CD4-positive, alpha-beta T cell treated with Interleukin-4 for 4 hours (primary cell): ENCODE results near the gene DPH1.
"Not testable (repeated sequence)": the region's sequence is repeated elsewhere in the genome, so short reads cannot be mapped to it uniquely, and the experiment has no call there.

Experiments
- DNase-seq: peaks from one replicate; pipeline ENCODE4 v3.0.0-alpha.2; 2020

Gene DPH1

DNA sequence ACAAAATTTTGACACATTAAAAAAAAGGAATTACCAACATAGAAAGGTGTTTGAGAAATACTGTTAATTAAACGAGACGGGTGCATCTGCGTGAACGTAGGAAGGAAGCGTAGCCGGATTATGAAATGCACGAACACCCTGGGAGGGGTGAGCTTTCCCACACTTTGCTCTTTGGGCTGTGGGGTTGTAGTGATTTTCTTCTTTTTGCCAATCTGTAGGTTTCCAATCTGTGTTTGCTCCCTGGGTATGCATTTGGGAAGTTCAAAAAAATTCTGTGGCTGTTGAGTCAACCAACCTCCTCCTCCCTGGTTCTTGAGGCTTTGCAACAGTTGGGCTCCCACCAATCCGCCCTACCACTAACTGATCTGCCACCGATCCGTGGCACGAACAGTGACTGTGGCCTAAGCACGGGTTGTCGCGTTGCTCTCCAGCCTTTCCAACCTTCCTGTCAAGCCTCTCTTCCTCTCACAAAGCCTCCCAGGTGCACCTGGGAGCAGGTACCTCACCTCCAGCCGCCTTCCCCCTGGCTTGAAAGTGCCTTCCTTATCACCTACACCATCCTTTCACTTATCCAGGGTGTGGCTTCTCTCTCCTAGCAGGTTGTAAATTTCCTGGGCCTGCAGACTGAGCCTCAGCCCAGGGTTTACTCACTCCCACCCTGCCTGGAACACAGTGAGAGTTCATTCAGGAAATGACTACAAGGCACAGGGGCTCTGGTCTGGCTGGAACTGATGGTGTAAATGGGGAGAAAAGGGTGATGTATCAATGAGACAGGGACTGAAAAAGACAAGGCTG is 21.4 kb upstream of the DPH1 start:
- DNase-seq, result no peak

DNA sequence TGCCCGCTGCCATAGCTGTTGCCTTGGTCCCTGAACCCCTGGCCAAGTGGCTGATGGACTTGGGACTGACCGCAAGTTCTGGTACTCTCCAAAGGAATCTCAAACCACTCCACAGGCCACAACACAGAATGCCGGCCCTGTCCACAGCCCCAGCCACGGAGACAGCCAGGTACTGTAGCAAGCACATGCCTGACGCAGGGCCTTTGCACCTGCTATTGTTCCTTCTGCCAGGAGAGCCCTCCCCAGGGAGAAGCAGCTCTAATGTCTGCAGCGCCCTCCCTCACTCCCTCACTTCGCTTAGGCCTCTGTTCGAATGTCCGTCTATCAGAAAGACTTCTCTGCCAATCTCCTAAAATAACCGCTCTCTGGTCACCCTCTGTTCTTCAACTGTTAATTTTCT is 20.2 kb upstream of the DPH1 start:
- DNase-seq, result no peak

DNA sequence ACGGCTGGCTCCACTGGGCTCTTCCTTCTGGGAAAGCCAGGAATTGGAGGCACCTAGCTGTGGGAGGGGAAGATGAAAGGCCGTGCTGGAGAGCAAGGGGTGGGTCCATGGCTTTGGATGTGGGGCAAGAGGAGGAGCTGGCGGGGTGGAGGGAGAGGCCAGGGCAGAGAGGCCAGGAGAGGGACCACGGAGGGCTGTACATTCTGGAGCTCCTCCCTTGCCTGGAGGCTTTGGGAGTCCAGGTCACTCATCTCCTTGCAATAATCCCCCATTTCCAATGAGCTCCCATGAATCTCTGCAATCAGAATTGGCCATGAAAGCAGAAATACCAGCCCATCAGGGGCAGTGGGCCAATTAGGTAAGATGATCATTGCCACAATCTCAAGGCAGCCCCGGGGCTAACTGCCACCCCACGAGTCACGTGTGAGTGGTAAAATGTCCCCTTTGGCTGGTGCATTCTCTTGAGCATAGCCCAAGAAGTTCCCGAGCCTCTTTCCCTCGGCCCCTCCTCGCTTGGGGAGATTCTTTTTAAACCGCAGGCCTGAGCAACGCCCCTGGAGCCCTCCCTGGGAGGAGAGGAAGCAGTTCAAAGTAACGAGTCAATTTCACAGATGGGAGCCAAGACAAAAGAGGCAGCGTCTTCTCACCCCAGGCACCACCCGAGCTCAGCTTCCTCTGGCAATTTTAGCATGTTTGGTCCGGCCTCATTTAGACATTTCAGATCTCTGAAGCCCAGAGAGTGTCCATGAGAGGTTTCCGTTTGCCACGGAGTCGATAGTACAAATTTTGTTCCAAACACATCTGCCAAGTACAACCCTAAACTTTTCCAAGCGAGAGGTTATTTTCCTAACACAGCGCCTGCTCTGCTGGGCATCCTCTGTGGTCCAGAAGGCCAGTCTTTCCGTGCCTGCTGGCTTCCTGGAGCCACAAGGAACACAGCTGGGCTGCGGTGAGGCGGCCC is 18.3 kb upstream of the DPH1 start:
- no peak for DNase-seq

DNA sequence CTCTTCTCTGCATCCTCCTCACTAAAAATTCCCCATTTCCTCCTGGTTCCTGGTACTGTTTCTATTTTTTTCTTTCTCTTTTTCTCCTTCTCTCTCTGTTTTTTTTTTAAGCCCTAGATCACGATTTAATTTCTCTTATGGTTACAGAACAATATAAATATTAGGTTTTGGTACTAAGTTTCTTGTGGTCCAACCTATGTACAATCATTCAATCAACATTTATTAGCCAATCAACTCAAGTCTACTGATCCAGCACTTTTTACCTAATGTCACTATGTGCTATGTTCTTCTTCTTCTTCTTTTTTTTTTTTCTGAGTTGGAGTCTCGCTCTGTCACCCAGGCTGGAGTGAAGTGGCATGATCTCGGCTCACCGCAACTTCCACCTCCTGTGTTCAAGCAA is 17.5 kb upstream of the DPH1 start:
- no peak for DNase-seq

DNA sequence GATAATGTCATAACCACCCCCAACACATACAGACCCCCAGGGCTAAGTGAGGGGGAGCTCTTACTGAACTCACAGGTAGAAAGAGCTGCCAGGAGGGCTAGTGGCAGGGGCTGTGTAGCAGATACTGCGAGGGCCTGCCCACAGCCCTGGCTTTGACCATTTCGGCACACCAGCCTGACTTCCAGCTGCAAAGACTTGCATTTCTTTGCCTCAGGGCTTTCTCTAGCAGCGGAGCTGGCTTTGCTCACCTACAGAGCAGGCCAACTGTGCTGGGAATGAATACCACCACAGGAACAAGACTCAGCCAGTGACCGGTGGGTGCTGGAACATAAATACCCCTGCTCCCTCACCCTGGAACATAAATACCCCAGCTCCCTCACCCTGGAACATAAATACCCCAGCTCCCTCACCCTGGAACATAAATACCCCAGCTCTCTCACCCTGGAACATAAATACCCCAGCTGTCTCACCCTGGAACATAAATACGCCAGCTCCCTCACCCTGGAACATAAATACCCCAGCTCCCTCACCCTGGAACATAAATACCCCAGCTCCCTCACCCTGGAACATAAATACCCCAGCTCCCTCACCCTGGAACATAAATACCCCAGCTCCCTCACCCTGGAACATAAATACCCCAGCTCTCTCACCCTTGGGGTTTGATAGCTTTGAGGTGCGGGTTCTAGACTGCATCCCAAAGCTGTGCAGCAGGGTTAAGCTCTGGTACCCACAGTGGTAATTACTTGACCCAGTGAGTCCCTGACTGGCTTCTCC is 16.5 kb upstream of the DPH1 start:
- DNase-seq, result not testable (repeated sequence)

DNA sequence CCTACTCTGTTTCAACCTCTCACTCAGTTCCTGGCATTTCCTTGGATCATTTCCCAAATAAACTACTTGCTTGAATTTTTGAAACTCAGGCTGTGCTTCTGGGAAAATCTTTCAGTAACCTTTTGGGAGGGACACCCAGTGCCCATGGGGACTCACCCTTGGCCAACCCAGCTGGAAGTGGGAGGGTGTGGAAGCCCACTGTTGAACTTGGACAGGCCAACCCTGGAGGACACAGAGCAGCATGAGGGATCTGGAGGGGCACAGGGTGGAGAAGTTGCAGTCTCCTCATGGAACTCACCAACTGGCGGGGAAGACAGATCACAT is 16.0 kb upstream of the DPH1 start:
- no peak for DNase-seq

DNA sequence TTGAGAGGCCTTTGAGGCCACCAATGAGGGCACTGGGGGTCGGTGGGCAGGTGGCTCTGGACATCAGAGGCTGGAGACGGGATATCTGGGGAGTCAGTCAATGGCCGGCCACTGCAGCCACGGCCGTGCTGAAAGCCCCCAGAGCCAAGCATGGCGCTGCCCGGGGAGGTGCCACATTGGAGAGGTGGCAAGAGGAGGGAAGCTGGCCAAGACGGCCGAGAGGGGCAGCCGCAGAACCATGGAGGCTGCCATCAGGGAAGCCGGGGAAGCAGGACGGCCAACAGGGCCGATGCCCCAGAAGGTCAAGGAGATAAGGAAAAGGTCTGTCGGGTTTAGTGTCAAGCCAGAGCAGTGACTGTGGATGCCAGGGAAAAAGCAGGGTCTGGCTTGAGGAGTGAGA is 14.6 kb upstream of the DPH1 start:
- no peak for DNase-seq

DNA sequence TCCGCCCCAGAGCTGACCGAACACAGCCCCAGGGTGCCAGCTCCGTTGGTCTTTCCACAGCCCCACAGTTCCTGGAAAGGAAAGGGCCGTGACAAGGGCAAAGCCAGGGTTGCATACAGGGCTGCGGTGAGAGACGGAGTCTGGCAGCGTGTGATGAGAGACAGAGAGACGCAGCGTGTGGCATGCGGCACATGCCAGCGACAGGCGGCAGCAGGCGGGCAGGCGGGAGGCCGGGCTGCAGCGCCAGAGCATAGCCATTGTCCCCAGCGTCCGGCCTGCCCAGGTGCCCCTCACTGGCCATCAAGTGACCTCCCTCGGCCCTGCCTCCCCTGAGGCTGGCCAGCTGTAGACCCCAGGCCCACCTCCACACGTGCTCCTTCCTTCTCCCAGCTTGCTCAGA is 13.5 kb upstream of the DPH1 start:
- no peak for DNase-seq

DNA sequence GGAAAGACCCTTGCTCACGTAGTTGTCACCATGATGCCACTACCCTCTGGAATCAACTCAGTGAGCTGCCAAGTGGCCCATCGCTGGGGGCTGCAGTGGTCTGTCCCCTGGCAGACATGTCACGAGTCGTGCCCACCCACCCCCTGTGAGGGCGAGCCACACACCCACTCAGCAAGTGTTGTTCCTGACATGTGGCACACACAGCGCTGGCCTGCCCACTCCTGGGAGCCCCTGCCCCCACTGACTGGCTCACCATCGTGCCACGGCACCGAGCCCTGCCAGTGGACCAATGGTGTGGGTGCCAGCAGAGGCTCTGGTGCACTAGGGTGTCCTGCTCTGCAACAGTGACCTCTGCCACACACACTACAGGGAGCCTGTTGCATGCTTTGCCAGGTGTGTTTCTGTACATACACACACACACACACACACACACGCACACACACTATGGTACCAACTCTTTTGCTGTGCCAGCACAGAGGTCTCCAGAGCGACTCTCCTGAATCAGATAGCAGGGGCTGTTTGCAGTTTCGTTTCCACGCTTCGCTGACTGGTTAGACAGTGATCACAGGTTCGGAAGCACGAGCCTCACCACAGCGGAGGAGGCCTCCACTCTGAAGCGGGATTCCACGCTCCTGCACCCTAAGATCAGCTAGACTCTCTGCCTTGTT is 12.5 kb upstream of the DPH1 start:
- no peak for DNase-seq

DNA sequence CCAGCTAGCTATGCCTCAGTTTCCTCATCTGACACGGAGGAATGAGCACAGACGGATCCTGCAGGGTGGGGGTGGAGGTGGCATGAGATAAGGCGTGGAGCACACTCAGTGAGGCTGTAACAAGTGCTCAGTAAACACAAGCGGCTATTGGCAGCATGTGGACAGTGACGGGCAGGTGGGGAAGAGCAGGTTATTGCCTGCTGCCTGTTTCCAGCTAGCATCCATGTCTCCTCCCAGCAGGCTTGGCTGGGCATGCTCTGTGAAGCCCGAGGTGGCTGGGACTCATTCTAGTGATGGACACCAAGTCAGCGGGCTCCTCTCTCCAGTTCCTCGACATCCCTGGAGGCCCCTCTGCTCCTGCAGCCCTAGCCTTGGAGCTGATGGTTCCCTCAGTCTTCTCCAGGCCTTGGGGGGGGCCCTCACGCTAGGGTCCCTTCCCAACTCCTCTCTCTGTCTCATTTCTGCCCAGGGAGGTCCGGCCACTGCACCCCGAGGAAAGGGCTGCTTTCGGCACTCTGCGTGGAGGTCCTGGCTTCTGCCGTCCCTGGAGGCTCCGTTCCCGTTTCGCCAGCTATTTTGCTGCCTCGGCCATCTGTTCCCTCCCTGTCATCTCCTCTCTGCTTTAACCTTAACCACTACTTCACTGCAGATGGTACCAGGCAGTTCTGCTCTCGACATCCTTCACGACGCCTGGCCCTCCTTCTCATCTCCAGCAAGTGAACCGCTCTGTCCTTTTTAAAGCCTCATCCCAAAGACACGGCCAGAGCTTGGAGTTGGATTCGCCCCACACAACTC is 11.0 kb upstream of the DPH1 start:
- no peak for DNase-seq

DNA sequence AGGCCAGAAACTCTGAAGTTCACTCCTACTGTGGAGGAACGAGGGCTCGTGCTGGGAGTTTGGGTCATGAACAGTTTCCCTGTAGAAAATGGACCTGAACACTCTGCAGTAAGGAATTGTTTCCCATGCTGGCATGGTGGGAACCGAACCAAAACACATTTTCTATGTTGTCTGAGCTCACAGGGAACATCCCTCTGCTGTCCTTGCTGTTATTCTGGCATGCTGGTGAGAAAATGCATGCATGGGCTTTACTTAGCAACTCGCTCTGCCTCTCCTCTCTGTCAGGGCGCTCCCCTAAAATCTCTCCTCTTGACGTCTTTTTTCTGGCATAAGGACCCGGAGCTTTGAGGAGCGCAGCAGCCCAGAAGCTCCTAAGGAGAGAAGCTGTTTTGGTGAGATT is 10.2 kb upstream of the DPH1 start:
- DNase-seq, result no peak

DNA sequence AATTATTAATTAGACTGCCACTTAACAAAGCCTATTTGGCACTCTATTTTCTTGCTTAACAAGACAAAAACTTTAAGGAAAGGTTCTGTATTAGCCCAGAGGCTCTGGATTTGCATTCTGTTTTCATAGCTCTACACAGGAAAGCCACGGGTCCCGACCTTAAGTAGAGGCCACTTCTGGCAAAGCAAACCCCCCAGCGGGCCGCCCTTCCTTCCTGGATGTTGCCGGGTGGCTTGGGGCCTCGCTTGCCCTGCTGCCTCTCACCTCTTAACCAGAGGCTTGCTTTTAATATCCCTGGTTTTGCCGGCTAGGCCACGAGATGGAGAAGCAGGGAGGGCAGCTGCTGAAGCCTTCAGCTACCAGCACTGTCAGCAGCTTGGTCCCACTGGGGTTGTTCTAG is 9.2 kb upstream of the DPH1 start:
- DNase-seq, result no peak

DNA sequence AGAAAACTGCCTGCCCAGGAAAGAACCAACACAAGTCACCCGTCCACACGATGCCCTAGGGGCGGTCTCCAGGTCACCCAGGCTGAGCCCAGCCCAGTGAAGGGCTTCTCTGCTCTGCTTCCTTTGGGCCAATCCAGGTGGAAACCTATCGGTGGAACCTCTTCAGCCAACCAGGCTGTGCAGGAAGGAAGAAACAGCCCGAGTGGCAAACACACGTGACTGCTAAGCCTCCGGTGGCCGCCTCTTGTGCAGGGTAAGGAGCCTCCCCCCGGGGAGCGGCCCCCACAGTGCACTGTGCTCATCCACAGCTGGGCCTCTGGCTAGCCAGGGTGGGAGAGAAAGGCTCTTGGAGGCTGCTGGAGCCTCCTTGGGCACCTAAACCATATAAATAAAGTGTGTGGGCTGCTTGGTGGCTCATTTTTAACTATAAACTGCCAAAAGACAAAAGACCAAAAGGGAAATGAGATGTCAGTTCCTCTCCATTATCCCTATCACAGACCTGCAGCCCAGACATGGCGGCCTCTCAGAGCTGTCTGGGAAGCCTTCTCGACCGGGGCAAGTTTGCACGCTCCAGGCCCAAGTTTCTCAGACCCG is 7.2 kb upstream of the DPH1 start:
- DNase-seq, result no peak

DNA sequence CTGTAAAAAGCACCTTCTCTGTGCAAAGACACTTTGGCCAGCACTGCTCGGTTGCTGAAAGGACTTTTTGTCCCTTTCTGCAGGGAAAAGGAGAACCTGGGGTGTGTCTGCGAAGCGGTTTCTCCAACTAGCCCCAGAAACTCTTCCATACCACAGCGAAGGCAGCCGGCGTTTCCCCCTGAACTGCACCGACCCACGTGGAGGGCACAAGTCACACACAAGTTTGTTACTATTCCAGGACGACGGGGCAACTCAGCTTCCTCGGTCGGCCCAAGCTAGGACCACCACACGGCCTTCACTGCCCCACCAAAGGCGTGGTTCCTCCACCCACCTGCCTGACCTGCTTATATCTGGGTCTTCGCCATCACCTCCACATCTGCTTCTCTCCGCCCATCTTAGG is 6.7 kb upstream of the DPH1 start:
- no peak for DNase-seq

DNA sequence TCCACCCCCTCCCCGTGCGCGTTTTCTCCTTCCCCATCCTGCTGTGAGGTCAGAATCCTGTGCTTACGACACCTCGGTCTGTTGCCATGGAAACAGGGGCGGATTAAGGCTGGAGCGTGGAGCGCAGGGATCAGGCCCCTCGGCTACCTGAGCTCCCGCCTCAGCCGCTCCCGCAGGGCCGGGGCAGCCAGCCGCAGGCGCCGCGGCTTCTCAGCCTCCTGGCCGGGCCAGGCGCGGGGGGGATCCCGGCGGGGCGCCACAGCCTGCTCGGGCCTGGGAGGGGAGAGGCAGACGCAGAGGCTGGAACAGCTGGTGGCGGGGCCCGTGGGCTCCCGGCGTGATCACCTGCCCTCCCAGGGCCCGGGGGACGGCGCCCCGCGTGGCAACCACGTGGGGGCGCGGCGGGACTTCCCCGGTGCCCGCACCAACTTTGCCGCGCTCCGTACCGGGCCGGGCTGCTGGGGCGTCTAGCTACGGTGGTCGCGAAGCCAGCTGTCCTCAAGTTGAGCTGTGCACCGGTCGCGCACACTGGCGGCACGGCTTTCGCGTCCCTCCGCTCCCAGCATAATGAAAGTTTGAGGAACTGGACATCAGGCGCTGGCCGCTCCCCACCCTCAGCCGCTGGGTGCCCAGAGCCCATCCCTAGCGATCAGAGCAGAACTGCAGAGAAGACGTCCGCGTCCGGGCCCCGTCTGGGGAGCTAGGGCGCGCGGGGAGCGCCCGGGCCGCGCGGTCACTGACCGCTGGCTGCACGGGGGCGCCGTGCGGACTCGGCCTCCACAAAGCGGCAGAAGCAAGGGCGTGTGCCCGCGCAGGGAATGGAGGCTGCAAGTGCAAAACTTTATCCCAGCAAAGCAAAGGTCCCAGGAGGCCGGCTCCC is 6.0 kb upstream of the DPH1 start:
- DNase-seq, result peak; percentile 21

DNA sequence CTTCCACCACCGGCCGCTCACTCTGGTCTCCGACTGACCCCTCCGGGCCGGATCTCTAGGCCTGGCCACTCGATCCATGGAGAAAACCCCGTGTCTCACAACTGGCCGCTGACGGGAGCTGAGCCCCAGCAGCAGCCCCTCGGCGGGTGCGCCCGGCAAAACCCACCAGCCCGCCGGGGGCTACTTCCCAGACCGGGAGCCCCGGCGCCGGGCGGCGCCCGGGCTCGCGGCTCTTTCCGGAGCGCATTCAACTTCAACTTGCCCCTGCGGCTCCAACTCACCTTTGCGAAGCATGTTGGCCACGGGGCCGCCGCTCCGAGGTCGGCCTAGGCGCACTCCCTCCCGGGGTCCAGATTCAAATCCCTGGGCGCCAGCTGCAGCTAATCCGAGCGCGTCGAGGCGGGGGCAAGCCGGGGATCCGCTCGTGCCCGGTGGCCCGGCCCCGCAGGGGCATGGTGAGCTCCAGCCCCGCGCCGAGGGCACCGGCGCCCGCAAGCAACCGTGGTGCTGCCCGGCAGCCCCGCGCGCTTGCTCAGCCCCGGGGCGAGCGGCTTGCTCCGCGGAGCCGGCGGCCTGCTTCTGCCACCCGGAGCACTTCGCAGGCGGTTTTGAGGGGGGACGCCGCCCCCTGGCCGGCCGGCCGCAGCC is 5.3 kb upstream of the DPH1 start:
- no peak for DNase-seq

DNA sequence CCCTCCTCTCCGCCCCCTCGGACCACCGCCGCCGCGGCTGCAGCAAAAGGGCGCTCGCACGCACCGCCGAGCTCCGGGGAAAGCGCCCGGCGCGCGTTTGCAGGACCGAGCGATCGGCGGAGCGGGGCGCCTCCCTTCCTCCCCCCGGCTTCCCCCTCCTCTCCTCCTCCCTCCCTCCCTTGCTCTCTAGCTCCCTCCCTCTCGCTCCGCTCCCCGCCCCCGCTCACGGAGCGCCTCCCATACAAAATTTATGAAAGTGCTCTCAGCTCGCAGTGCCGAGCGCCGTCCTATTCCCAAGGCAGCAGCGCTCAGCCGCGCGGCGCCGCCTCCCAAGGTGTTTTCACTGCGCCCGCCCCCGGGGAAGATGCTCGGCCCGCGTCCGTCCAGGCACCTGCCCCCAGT is 4.7 kb upstream of the DPH1 start, which contains the start of gene RTN4RL1:
TSS of gene RTN4RL1 (minus strand) at position 115 of the 402 bp plus-strand sequence. CDS start 469 bp downstream, outside the sequence.
- peak; percentile 81 for DNase-seq

DNA sequence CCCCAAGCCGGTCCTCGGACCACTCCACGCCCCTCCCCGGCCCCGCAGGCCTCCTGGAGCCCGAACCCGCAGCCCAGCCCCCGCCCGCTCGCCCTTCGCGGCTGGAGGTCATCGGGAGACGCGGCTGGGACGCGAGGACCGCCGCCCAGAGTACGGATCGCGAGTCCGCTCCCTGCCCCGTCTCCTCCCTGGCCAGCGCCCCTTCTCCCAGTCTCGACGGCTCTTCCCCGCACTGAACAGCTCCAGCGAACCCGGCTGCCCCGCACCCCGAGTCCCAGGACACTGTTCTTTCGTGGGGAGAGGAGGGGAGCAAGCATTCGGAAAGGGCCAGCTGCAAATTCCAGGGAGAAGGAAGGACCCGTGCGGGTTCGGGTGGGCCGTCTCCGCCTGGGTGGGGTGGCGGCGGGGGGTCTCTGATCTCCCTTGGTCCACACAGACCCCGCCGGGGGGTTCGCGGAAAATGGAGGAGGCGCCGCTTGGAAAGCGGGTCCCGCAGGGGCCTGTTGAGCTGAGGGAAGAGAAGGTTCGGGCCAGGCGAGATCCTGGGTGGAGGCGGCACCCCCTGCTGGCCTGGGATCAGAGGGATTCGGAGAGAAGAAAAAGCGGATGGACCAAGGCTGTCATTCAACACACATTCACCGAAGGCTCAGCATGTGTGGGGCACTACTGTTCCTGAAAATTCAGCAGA is 4.2 kb upstream of the DPH1 start:
- DNase-seq, result no peak

DNA sequence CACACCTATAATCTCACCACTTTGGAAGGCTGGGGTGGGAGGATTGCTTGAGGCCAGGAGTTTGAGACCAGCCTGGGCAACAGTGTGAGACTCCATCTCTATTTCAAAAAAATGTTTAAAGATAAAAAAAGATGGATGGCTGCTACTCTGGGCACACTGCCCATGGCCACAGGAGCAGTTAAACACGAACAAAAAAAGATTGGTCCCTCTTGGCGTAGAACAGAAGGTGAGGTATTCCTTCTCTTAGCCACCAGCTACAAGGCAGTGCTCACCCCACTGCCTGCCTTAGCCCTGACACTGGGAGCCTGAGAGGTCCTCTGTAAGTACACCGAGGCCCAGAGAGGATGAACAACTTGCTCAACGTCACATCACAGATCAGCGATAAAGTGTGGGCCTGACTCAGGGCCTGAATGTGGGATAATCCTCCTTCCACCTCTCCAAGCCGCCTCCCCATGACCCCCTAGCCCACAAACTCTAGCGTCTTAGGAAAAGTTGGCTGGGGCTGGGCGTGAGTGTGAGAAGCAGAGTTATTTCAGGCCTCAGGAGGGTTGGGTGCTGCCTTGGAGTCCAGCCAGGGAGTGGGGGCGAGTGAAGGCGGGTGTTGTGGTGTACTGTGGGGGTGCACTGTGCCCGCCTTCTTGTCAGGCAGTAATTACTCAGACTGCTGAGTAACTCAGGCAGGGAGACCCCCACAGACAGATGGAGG is 2.3 kb upstream of the DPH1 start:
- no peak for DNase-seq
